PC-3 (cell line): ENCODE results near the gene GLCE.

Source experiments
- EZH2phosphoT487 ChIP-seq: fragments of 300-600 bp; sonication (generic); IDR thresholded peaks from 2 replicates; pipeline ENCODE4 v1.6.1; 2018; ENCODE audit warnings: mild to moderate bottlenecking, antibody characterized with exemption, low read length, borderline replicate concordance
- TF ChIP-seq, protein P1 (sequence below): fragments of 300-600 bp; sonication (generic); conservative IDR thresholded peaks from 2 replicates; pipeline ENCODE4 v1.5.1; 2017; ENCODE audit warnings: antibody characterized with exemption, low read depth, mild to moderate bottlenecking, low read length

DNA sequence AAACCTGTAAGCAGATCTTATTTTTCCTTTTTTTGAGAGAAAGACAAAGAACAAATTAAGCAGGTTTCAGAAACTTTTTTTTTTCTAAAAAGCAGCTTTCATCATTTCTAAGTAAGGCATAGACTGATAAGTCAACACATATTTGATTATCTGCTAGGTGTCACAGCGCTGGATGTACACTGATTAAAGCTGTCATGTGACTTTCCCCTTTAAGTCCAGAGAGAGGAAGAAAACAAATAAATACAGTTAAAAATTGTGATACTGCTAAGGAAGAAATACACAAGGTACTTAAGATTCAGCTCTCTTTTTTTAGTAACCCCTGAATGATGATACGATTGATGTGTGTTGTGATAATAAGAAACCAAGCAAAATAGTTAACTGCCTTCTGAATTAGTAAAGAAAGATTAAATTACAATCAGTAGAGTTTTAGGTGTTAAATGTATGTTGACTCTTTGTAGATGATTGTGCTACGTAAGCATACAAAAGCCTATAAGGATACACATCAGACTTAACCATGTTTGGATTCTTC is 2.8 kb downstream of the GLCE start:
- no peak for TF ChIP-seq EZH2phosphoT487
- TF ChIP-seq, protein P1, sequence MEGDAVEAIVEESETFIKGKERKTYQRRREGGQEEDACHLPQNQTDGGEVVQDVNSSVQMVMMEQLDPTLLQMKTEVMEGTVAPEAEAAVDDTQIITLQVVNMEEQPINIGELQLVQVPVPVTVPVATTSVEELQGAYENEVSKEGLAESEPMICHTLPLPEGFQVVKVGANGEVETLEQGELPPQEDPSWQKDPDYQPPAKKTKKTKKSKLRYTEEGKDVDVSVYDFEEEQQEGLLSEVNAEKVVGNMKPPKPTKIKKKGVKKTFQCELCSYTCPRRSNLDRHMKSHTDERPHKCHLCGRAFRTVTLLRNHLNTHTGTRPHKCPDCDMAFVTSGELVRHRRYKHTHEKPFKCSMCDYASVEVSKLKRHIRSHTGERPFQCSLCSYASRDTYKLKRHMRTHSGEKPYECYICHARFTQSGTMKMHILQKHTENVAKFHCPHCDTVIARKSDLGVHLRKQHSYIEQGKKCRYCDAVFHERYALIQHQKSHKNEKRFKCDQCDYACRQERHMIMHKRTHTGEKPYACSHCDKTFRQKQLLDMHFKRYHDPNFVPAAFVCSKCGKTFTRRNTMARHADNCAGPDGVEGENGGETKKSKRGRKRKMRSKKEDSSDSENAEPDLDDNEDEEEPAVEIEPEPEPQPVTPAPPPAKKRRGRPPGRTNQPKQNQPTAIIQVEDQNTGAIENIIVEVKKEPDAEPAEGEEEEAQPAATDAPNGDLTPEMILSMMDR, result no peak
